Mesothelial cell of epicardium (in vitro differentiated cells): Measurements from ENCODE around the gene PTPN1. TPM values are rescaled to one million over a fixed set of nuclear protein-coding genes. Genes with fewer than 3 reads are reported as not detected.
"Not testable (repeated sequence)": the region's sequence is repeated elsewhere in the genome, so short reads cannot be mapped to it uniquely, and the experiment has no call there.

Source experiments
- DNase-seq, 2 experiments: peaks; one replicate each; pipeline ENCODE4 v3.0.0; 2021; ENCODE audit warnings: low spot score in 2 of 2; ENCODE audit not compliant: unreplicated experiment in 2 of 2
- H3K27ac Mint-ChIP-seq: 2 replicates; pipeline ENCODE4 v1.8.0; 2021; ENCODE audit warnings: mixed read lengths
- H3K27me3 Mint-ChIP-seq: 2 replicates; pipeline ENCODE4 v1.8.0; 2021; ENCODE audit warnings: low read depth, mixed read lengths
- H3K36me3 Mint-ChIP-seq: 2 replicates; pipeline ENCODE4 v1.8.0; 2021; ENCODE audit warnings: mixed read lengths
- H3K4me1 Mint-ChIP-seq: 2 replicates; pipeline ENCODE4 v1.8.0; 2021; ENCODE audit warnings: mixed read lengths
- H3K4me3 Mint-ChIP-seq: 2 replicates; pipeline ENCODE4 v1.8.0; 2021; ENCODE audit warnings: mild to moderate bottlenecking, moderate library complexity, mixed read lengths
- H3K9me3 Mint-ChIP-seq: 2 replicates; pipeline ENCODE4 v1.8.0; 2021; ENCODE audit warnings: mixed read lengths
- total RNA-seq: library from RNA; stranded (reverse); gene quantifications from 3 replicates; pipeline ENCODE4 v1.2.1, GENCODE V29; 2021
- TF ChIP-seq, protein P1 (sequence below): fragments of 200-600 bp; sonication (generic); IDR thresholded peaks from one replicate; pipeline ENCODE4 v1.5.0; 2021; ENCODE audit warnings: antibody characterized with exemption; ENCODE audit not compliant: unreplicated experiment

Gene PTPN1
- total RNA-seq, 1 donor from 2014 or later = 27.7 TPM

DNA sequence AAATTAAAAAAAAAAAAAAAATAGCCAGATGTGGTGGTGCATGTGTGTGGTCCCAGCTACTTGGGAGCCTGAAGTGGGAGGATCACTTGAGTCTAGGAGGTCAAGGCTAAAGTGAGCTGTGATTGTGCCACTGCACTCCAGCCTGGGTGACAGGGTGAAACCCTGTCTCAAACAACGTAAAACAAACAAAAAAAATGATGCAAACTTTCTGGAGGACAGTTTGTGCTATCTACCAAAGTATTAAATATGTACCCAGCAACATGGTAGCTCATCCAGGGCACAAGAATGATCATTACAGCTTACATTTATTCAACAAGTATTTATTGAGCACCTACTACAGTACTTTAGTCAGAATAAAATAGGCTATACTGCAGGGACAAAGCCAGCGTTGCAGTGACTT is 40.4 kb upstream of the PTPN1 start:
- H3K9me3 Mint-ChIP-seq = peaks cover 3% of the 10 kb centered on the region
- TF ChIP-seq, protein P1, sequence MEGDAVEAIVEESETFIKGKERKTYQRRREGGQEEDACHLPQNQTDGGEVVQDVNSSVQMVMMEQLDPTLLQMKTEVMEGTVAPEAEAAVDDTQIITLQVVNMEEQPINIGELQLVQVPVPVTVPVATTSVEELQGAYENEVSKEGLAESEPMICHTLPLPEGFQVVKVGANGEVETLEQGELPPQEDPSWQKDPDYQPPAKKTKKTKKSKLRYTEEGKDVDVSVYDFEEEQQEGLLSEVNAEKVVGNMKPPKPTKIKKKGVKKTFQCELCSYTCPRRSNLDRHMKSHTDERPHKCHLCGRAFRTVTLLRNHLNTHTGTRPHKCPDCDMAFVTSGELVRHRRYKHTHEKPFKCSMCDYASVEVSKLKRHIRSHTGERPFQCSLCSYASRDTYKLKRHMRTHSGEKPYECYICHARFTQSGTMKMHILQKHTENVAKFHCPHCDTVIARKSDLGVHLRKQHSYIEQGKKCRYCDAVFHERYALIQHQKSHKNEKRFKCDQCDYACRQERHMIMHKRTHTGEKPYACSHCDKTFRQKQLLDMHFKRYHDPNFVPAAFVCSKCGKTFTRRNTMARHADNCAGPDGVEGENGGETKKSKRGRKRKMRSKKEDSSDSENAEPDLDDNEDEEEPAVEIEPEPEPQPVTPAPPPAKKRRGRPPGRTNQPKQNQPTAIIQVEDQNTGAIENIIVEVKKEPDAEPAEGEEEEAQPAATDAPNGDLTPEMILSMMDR = no peak
- H3K27me3 Mint-ChIP-seq = no peaks in the 10 kb centered on the region
- H3K36me3 Mint-ChIP-seq = no peaks in the 10 kb centered on the region
- no peak overlapping the region for H3K27ac Mint-ChIP-seq
- DNase-seq = no peak
- H3K4me3 Mint-ChIP-seq = no peak overlapping the region
- H3K4me1 Mint-ChIP-seq = peaks cover 2% of the 10 kb centered on the region

DNA sequence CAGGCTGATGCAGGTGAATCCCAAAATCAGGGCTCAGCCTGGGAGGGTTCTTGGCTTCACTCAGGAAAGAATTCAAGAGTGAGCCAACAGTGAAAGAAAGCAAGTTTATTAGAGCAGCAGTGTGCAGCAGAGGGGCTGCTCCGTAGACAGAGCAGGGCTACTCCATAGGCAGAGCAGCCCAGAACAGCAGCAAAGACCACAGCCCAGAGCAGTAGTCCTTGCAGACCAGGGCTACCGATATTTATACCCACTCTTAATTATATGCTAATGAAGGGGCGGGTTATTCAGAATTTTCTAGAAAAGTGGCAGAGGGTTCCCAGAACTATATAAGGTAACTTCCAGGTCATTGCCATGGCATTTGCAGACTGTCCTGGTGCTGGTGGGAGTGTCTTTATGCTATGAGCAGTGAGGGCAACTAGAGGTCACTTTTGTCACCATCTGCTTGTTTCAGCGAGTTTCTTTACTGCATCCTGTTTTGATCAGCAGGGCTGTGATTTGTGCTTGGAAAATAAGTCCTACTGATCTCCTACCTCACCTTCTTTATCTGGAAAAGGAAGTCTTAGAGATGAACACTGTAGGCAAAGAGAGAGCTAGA is 39.8 kb upstream of the PTPN1 start:
- Mint-ChIP-seq H3K27me3 (no peaks in the 10 kb centered on the region), H3K27ac (no peak overlapping the region), H3K36me3 (no peaks in the 10 kb centered on the region), H3K9me3 (peaks cover 3% of the 10 kb centered on the region), H3K4me3 (no peak overlapping the region), H3K4me1 (peaks cover 2% of the 10 kb centered on the region)
- DNase-seq = no peak
- TF ChIP-seq, protein P1 = no peak

DNA sequence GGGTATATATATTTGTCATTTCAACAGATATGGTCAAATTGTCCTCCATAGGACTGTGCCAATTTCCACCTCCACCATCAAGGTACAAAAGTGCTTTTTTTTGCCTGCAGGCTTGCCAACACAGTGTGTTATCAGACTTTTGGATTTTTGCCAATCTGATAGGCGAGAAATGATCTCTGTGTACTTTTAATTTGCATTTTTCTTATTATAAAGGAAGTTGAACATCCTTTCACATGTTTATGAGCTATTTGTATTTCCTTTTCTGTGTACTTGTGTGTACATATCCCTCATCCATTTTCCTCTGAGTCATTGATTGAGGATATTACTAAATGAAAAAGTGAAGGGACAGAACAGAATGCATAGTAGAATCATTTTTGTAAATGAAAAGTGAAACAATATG is 39.0 kb upstream of the PTPN1 start:
- no peak overlapping the region for H3K27ac Mint-ChIP-seq
- H3K9me3 Mint-ChIP-seq = peaks cover 3% of the 10 kb centered on the region
- DNase-seq = no peak
- H3K4me1 Mint-ChIP-seq = peaks cover 2% of the 10 kb centered on the region
- no peaks in the 10 kb centered on the region for H3K27me3 Mint-ChIP-seq
- TF ChIP-seq, protein P1 = no peak
- H3K36me3 Mint-ChIP-seq = no peaks in the 10 kb centered on the region
- no peak overlapping the region for H3K4me3 Mint-ChIP-seq

DNA sequence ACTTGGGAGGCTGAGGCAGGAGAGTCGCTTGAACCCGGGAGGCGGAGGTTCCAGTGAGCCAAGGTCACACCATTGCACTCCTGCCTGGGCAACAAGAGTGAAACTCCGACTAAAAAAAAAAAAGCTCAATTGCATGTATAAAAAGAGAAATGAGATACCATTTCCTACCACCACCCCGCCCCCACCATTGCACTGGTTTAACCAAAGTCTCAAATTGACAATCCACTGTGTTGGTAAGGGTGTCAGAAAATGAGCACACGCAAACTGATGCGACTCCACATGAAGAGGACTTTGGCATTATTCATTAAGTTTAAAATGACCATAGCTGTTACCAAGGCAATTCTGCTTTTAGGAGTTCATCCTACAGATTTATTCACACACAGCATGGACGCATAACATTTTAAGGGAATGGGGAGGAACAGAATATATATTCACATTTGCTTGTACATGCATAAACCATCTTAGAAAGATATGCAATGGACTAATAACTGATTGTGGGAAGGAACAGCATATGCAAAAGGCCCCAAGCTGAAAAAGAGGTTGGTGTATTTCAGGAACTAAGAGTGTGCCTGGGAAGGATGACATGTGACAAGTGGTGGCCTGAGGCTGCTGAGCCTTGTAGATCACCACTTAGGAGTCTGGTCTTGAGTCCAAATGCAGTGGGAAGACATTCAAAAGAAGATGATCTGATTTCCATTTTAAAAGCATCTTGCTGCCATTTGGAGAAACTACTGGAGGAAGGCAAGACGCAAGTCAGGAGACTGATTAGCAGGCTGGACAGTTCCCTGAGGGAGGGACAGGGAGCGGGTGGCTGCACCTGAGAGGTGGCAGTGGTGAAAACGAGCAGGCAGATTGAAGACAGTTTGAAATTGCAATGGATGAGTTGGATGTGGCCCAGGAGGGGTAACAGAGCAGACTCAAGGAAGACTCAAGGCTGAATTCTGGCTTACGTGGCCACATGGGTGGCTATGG is 37.2 kb upstream of the PTPN1 start:
- TF ChIP-seq, protein P1 = no peak
- Mint-ChIP-seq H3K4me1 (peaks cover 2% of the 10 kb centered on the region), H3K27me3 (no peaks in the 10 kb centered on the region), H3K4me3 (no peak overlapping the region), H3K27ac (no peak overlapping the region), H3K9me3 (peaks cover 3% of the 10 kb centered on the region), H3K36me3 (no peaks in the 10 kb centered on the region)
- DNase-seq = no peak

DNA sequence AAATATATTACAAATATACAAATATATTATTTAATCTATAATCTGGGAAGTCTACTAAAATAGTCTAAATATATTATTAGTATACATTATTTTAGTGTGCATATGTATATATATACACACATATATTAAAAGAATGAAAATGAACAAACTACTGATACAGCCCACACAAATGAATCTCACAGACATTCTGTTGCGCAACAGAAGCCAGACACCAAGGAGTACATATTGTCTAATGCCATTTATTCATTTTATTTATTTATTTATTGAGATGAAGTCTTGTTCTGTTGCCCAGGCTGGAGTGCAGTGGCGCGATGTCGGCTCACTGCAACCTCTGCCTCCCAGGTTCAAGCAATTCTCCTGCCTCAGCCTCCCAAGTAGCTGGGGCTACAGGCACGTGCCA is 35.8 kb upstream of the PTPN1 start:
- not testable (repeated sequence) for H3K4me3 Mint-ChIP-seq, H3K36me3 Mint-ChIP-seq, H3K4me1 Mint-ChIP-seq, DNase-seq, H3K27me3 Mint-ChIP-seq, H3K9me3 Mint-ChIP-seq, H3K27ac Mint-ChIP-seq

DNA sequence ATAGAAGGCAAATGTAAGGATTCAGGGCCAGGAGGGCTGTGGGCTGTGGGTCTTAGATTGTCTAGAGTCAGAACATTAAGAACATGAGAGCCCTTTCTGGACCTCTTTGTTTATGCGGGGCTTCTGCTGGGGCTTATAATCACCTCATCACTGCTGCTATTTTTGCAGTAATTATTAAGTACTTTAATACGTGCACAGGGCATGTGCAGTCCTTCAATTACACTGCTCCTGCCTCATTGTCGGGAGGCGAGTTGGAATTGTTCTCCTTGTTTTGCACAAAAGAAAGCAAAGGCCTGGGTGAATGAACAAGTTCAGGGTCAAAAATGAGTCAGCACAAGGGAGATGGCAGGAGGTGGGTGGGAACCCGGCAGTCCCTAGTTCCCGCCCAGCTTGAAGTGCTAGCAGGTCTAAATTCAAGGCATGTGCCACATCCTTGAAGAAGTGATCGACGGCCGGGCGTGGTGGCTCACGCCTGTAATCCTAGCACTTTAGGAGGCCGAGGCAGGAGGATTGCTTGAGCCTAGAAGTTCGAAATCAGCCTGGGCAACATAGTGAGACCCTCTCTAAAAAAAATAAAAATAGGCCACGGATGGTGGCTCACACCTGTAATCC is 34.4 kb upstream of the PTPN1 start:
- Mint-ChIP-seq H3K9me3 (no peaks in the 10 kb centered on the region), H3K36me3 (no peaks in the 10 kb centered on the region), H3K4me1 (no peaks in the 10 kb centered on the region), H3K4me3 (no peak overlapping the region), H3K27ac (no peak overlapping the region), H3K27me3 (no peaks in the 10 kb centered on the region)
- DNase-seq = no peak
- TF ChIP-seq, protein P1 = no peak
